Measurements from ENCODE around the gene ZSCAN5C.

Gene ZSCAN5C, protein sequence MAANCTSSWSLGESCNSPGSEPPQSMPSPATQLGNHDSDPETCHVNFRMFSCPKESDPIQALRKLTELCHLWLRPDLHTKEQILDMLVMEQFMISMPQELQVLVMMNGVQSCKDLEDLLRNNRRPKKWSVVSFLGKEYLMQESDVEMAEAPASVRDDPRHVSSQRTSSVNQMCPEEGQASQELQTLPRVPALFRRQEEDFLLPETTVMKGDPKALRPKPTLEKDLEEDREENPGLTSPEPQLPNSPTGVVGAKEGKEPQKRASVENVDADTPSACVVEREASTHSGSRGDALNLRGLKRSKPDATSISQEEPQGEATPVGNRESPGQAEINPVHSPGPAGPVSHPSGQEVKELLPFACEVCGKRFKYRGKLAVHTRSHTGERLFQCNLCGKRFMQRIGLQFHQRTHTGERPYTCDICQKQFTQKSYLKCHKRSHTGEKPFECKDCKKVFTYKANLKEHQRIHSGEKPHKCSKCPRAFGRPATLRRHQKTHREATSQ
- 0 reads per million in 3 donors for total RNA-seq

DNA sequence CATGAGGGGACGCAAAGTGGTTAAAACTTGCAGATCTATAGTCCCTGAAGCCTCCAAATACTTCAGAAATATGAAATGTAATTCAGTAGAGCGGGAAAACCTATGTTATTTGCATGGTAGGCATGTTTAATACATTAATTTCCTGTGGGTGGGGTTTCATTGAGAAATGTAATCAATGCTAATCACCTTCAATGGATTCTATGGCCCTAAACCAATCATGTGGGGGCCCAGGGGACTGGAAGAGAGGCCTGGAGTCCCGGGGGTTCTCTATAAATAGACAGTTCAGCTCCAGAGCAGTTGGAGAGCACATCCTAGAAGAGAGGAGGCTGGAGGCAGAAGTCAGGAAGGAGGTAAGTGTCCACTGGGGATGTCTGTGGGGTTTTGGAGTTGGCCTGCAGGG is at the start of gene ZSCAN5C:
Gene ZSCAN5C (plus strand): TSS at position 301 of the 400 bp plus-strand sequence. CDS start 3,641 bp downstream, outside the sequence.
- Histone ChIP-seq H3K4me1 (ENCODE audit: control insufficient read depth, insufficient read depth, low read length, poor library complexity, severe bottlenecking) (no peaks in the 10 kb centered on the region), H3K36me3 (ENCODE audit: control insufficient read depth, insufficient read depth, low read length) (no peaks in the 10 kb centered on the region), H3K27me3 (replicated peaks; ENCODE audit: control insufficient read depth, insufficient read depth, low read length, poor library complexity, severe bottlenecking) (no peaks in the 10 kb centered on the region), H3K27ac (ENCODE audit: insufficient read depth, low read length, poor library complexity, severe bottlenecking) (no peak within 1 kb of the TSS), H3K9me3 (ENCODE audit: control insufficient read depth, low read length) (no peaks in the 10 kb centered on the region), H3K4me3 (ENCODE audit: insufficient read depth, low read depth, low read length, poor library complexity, severe bottlenecking) (no peak within 1 kb of the TSS)
- DNase-seq = no peak

DNA sequence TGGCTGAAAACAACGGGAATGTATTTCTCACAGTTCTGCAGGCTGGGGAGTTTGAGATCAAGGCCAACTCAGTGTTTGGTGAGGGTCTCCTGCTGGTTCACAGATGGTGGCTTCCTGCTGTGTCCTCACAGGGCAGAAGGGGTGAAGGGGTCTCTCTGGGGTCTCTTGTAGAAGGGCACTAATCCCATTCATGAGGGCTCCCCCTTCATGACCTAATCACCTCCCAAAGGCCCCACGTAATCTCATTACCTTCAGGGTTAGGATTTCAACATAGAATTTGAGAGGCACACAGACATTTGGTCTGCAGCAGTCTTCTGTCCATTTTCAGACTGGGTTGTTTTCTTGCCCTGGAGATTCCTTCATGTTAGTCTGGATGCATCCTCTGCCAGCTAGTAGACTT is 49.4 kb upstream of the ZSCAN5C start:
- Histone ChIP-seq H3K9me3 (ENCODE audit: control insufficient read depth, low read length) (no peaks in the 10 kb centered on the region), H3K4me3 (ENCODE audit: insufficient read depth, low read depth, low read length, poor library complexity, severe bottlenecking) (no peak overlapping the region), H3K4me1 (ENCODE audit: control insufficient read depth, insufficient read depth, low read length, poor library complexity, severe bottlenecking) (no peaks in the 10 kb centered on the region), H3K27ac (ENCODE audit: insufficient read depth, low read length, poor library complexity, severe bottlenecking) (no peak overlapping the region), H3K27me3 (replicated peaks; ENCODE audit: control insufficient read depth, insufficient read depth, low read length, poor library complexity, severe bottlenecking) (no peaks in the 10 kb centered on the region), H3K36me3 (ENCODE audit: control insufficient read depth, insufficient read depth, low read length) (peaks cover 21% of the 10 kb centered on the region)
- DNase-seq = no peak

DNA sequence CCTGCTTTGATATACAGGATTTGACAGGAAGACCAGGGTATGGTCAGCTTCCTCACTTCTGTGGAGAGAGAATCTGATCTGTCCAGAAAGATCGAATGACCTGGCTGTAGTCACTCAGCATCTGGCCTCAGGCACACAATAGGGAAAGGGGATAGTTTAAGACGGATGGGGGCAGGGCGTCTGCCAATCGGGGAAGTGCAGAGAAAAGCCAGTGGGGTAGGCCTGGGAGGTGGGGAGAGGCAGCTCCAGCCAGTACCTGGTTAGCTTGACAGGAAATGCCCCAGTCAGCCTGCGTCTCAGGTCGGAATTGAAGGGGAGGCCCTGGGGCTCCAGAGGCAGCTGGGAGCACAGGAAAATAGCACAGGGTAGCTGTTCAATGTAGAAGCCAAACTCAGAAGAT is 48.6 kb upstream of the ZSCAN5C start:
- H3K36me3 ChIP-seq (ENCODE audit: control insufficient read depth, insufficient read depth, low read length) = peaks cover 25% of the 10 kb centered on the region
- no peak overlapping the region for H3K4me3 ChIP-seq (ENCODE audit: insufficient read depth, low read depth, low read length, poor library complexity, severe bottlenecking)
- no peaks in the 10 kb centered on the region for H3K9me3 ChIP-seq (ENCODE audit: control insufficient read depth, low read length)
- H3K4me1 ChIP-seq (ENCODE audit: control insufficient read depth, insufficient read depth, low read length, poor library complexity, severe bottlenecking) = no peaks in the 10 kb centered on the region
- DNase-seq = no peak
- H3K27ac ChIP-seq (ENCODE audit: insufficient read depth, low read length, poor library complexity, severe bottlenecking) = no peak overlapping the region
- H3K27me3 ChIP-seq (replicated peaks; ENCODE audit: control insufficient read depth, insufficient read depth, low read length, poor library complexity, severe bottlenecking) = no peaks in the 10 kb centered on the region

DNA sequence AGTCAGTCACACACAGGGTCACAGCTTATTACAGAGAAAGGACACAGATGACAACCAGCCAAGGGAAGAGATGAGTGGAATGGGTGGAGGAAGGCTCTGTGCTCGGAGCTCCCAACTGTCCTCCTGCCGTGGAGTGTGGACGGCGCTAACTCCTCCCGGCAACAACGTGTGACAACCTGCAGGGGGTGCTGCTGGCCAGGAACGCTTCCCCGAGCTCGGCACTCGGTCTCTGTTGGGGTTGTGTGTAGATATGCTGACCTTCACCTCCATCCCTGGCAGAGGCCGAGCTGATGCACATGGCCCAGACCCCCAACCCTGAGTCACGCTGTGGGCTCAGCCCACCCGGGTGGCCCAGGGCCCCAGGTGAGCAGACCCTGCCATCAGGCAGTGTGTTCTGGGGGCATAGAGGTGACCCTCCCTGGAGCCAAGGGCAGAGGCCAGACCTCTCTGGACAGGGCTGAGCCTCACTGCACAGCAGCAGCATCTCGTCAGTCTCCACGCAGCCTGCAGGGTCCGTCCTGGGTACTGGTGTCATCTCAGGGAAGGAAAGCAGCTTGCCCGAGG is 46.9 kb upstream of the ZSCAN5C start:
- no peak for DNase-seq
- Histone ChIP-seq H3K4me1 (ENCODE audit: control insufficient read depth, insufficient read depth, low read length, poor library complexity, severe bottlenecking) (no peaks in the 10 kb centered on the region), H3K4me3 (ENCODE audit: insufficient read depth, low read depth, low read length, poor library complexity, severe bottlenecking) (no peak overlapping the region), H3K36me3 (ENCODE audit: control insufficient read depth, insufficient read depth, low read length) (peaks cover 34% of the 10 kb centered on the region), H3K9me3 (ENCODE audit: control insufficient read depth, low read length) (no peaks in the 10 kb centered on the region), H3K27ac (ENCODE audit: insufficient read depth, low read length, poor library complexity, severe bottlenecking) (no peak overlapping the region), H3K27me3 (replicated peaks; ENCODE audit: control insufficient read depth, insufficient read depth, low read length, poor library complexity, severe bottlenecking) (no peaks in the 10 kb centered on the region)

DNA sequence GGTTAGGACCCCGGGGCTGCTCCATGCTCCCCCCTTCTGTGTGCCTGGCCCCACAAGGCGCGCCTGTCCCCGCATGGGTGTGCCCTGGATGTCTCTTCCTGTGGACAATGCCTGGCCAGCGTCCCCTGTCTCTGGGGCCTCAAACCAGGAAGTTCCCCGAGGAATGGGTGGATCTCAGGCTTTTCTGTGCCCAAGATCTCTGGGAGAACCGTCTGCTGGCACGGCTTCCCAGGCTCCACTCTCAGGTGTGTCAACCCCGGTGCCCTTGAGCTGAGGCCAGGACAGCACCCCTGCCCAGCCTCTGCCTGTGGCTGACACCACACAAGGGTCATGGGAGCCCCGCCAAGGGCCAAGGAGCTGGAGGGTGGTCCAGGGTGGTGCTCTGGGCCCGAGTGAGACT is 45.3 kb upstream of the ZSCAN5C start:
- no peaks in the 10 kb centered on the region for H3K27me3 ChIP-seq (replicated peaks; ENCODE audit: control insufficient read depth, insufficient read depth, low read length, poor library complexity, severe bottlenecking)
- H3K27ac ChIP-seq (ENCODE audit: insufficient read depth, low read length, poor library complexity, severe bottlenecking) = no peak overlapping the region
- no peak overlapping the region for H3K4me3 ChIP-seq (ENCODE audit: insufficient read depth, low read depth, low read length, poor library complexity, severe bottlenecking)
- peaks cover 37% of the 10 kb centered on the region for H3K36me3 ChIP-seq (ENCODE audit: control insufficient read depth, insufficient read depth, low read length)
- no peaks in the 10 kb centered on the region for H3K4me1 ChIP-seq (ENCODE audit: control insufficient read depth, insufficient read depth, low read length, poor library complexity, severe bottlenecking)
- DNase-seq = no peak
- H3K9me3 ChIP-seq (ENCODE audit: control insufficient read depth, low read length) = no peaks in the 10 kb centered on the region

DNA sequence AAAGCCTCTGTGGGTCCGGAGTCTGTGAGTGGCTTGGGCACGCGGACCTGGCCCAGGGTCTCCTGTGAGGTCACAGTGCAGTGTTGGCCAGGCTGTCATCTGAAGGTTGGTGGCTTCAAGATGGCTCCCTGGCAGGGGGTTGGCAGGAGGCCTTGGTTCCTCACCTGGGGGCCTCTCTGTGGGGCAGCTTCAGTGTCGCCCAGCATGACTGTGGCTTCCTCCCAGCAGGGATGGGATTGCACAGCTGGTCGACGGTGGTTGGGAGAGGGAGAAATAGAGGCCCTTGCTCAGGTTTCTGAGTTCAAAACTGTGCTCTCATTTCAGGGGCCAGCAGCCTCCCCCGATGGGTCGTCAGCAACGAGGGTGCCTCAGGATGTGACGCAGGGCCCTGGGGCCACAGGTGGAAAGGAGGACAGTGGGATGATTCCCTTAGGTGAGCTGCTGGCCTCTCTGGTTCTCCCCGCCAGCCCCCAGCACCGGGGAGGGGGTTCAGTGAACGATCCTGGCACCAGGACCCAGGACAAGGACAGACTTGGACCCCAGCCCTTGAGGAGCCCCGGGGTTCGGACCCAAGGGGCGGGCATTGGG is 43.8 kb upstream of the ZSCAN5C start:
- H3K27ac ChIP-seq (ENCODE audit: insufficient read depth, low read length, poor library complexity, severe bottlenecking) = no peak overlapping the region
- H3K27me3 ChIP-seq (replicated peaks; ENCODE audit: control insufficient read depth, insufficient read depth, low read length, poor library complexity, severe bottlenecking) = no peaks in the 10 kb centered on the region
- peaks cover 37% of the 10 kb centered on the region for H3K36me3 ChIP-seq (ENCODE audit: control insufficient read depth, insufficient read depth, low read length)
- no peak overlapping the region for H3K4me3 ChIP-seq (ENCODE audit: insufficient read depth, low read depth, low read length, poor library complexity, severe bottlenecking)
- H3K9me3 ChIP-seq (ENCODE audit: control insufficient read depth, low read length) = no peaks in the 10 kb centered on the region
- no peaks in the 10 kb centered on the region for H3K4me1 ChIP-seq (ENCODE audit: control insufficient read depth, insufficient read depth, low read length, poor library complexity, severe bottlenecking)
- DNase-seq = no peak

DNA sequence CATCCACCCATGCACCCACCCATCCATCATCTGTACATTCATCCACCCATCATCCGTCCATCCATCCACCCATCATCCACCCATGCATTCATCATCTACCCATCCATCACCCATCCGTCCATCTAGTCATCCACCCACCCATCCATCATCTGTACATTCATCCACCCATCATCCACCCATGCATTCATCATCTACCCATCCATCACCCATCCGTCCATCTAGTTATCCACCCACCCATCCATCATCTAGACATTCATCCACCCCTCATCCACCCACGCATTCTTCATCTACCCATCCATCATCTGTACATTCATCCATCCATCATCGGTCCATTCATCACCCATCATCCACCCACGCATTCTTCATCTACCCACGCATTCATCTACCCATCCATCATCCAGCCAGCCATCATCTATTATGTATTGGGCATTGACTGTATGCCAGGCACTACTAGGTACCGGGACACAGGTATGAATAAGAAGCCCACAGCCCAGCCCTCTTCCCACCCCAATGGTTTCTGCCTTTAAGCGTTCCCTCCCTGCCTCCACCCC is 43.0 kb upstream of the ZSCAN5C start:
- no peak for DNase-seq
- Histone ChIP-seq H3K36me3 (ENCODE audit: control insufficient read depth, insufficient read depth, low read length) (peaks cover 37% of the 10 kb centered on the region), H3K4me1 (ENCODE audit: control insufficient read depth, insufficient read depth, low read length, poor library complexity, severe bottlenecking) (no peaks in the 10 kb centered on the region), H3K9me3 (ENCODE audit: control insufficient read depth, low read length) (no peaks in the 10 kb centered on the region), H3K27me3 (replicated peaks; ENCODE audit: control insufficient read depth, insufficient read depth, low read length, poor library complexity, severe bottlenecking) (no peaks in the 10 kb centered on the region), H3K27ac (ENCODE audit: insufficient read depth, low read length, poor library complexity, severe bottlenecking) (no peak overlapping the region), H3K4me3 (ENCODE audit: insufficient read depth, low read depth, low read length, poor library complexity, severe bottlenecking) (no peak overlapping the region)

DNA sequence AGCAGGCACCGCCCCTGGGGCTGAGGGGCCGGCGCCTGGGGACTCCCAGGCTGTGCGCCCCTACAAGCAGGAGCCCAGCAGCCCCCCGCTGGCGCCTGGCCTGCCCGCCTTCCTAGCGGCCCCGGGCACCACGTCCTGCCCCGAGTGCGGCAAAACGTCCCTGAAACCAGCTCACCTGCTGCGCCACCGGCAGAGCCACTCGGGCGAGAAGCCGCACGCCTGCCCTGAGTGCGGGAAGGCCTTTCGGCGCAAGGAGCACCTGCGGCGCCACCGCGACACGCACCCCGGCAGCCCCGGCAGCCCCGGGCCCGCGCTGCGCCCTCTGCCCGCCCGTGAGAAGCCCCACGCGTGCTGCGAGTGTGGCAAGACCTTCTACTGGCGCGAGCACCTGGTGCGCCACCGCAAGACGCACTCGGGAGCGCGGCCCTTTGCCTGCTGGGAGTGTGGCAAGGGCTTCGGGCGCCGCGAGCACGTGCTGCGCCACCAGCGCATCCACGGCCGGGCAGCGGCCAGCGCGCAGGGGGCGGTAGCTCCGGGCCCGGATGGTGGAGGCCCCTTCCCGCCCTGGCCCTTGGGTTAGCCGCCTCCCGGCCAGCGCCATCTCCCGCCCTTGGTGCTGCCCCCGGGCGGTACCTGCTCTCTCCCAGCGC is 42.3 kb upstream of the ZSCAN5C start:
- Histone ChIP-seq H3K27ac (ENCODE audit: insufficient read depth, low read length, poor library complexity, severe bottlenecking) (no peak overlapping the region), H3K4me1 (ENCODE audit: control insufficient read depth, insufficient read depth, low read length, poor library complexity, severe bottlenecking) (no peaks in the 10 kb centered on the region), H3K4me3 (ENCODE audit: insufficient read depth, low read depth, low read length, poor library complexity, severe bottlenecking) (no peak overlapping the region), H3K9me3 (ENCODE audit: control insufficient read depth, low read length) (no peaks in the 10 kb centered on the region), H3K36me3 (ENCODE audit: control insufficient read depth, insufficient read depth, low read length) (peaks cover 34% of the 10 kb centered on the region), H3K27me3 (replicated peaks; ENCODE audit: control insufficient read depth, insufficient read depth, low read length, poor library complexity, severe bottlenecking) (no peaks in the 10 kb centered on the region)
- no peak for DNase-seq

DNA sequence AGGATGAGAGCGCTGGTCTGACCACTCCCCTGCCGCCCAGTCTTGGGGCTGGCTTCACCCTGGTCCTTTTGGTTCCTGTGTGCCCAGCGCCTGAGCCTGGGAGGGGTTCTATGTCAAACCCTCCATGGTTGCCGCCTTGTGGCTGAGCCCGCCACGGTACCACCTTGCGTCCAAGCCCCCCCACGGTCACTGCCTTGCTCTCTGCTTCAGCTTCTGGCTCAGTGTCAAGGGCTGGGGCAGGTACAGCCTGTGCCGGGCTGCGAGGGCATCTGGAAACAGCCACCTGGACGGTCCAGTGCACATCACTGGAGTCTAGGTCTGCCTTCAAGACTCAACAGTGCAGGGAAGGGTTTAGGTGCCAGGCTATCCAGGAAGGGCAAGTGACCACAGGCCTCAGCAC is 40.5 kb upstream of the ZSCAN5C start:
- no peaks in the 10 kb centered on the region for H3K9me3 ChIP-seq (ENCODE audit: control insufficient read depth, low read length)
- H3K27ac ChIP-seq (ENCODE audit: insufficient read depth, low read length, poor library complexity, severe bottlenecking) = no peak overlapping the region

More for the DNA sequence above, 40.5 kb upstream of the ZSCAN5C start:
- Histone ChIP-seq H3K27me3 (replicated peaks; ENCODE audit: control insufficient read depth, insufficient read depth, low read length, poor library complexity, severe bottlenecking) (peaks cover 5% of the 10 kb centered on the region), H3K4me1 (ENCODE audit: control insufficient read depth, insufficient read depth, low read length, poor library complexity, severe bottlenecking) (no peaks in the 10 kb centered on the region), H3K36me3 (ENCODE audit: control insufficient read depth, insufficient read depth, low read length) (peaks cover 19% of the 10 kb centered on the region), H3K4me3 (ENCODE audit: insufficient read depth, low read depth, low read length, poor library complexity, severe bottlenecking) (no peak overlapping the region)
- no peak for DNase-seq
